H1 (cell line): ENCODE measurements around the gene MPEG1. TPM values are rescaled to one million over a fixed set of nuclear protein-coding genes. Genes with fewer than 3 reads are reported as not detected.

Experiments used
- EZH2 ChIP-seq: fragments of 200-600 bp; sonication (generic); IDR thresholded peaks from 2 replicates; pipeline ENCODE4 v1.7.1; 2012; ENCODE audit warnings: low read depth, mild to moderate bottlenecking, moderate library complexity, low read length, inconsistent platforms; ENCODE audit not compliant: severe bottlenecking
- NANOG ChIP-seq: IDR thresholded peaks from 2 replicates; pipeline ENCODE4 v1.6.1; 2011; ENCODE audit warnings: low read length, low read depth, mild to moderate bottlenecking, inconsistent platforms; ENCODE audit not compliant: insufficient read depth, poor library complexity, severe bottlenecking
- polyA plus RNA-seq, 7 experiments: library from polyadenylated mRNA; depleted of rRNA in 3 of 7; stranded (reverse) in 5 of 7; unstranded in 2 of 7; fragments of >200 nt in 5 of 7; fragments of 200-250 nt in 2 of 7; gene quantifications; 1 replicate in 5 of 7; 2 replicates in 1 of 7; 4 replicates in 1 of 7; pipeline versions ENCODE4 v1.2.1 to v1.2.3, GENCODE V29; 2011 to 2013; ENCODE audit warnings: missing spikeins in 2 of 7, mixed read lengths in 2 of 7
- total RNA-seq: library from RNA; stranded (reverse); fragmentation: NEBNext Ultra II Directional; extraction: Animal tissue kit (Norgen Biotek cat#: 25700); gene quantifications from 2 replicates; pipeline ENCODE4 v1.2.1, GENCODE V29; 2021

MPEG1 gene
- total and polyA plus RNA-seq, 2 of the 8 experiments (the other 6 are each of a cell fraction or from before 2014, with no cell fraction given), result not detected

- TF ChIP-seq EZH2 (no peak), NANOG (no peak)
These were observed 32.5 kb downstream of the MPEG1 start (continued) for GRCh38 chr11:59180168-59180776.
